Colonic mucosa (tissue), 4 donors: ENCODE results near the gene CTU1. TPM values are rescaled to one million over a fixed set of nuclear protein-coding genes. Genes with fewer than 3 reads are reported as not detected.
A peak's percentile ranks its signal among the peaks of the same experiment; 100 is the strongest.

Experiments used
- DNase-seq: peaks from one replicate; pipeline ENCODE4 v3.0.0-alpha.2; 2020
- H3K27ac ChIP-seq: fragments of 200-600 bp; one replicate; pipeline ENCODE4 v1.8.0; 2021
- H3K27me3 ChIP-seq: fragments of 200-600 bp; one replicate; pipeline ENCODE4 v1.8.0; 2021
- H3K36me3 ChIP-seq: fragments of 200-600 bp; one replicate; pipeline ENCODE4 v1.8.0; 2021
- H3K4me1 ChIP-seq: fragments of 200-600 bp; one replicate; pipeline ENCODE4 v1.8.0; 2021; ENCODE audit warnings: mild to moderate bottlenecking
- H3K4me3 ChIP-seq: fragments of 200-600 bp; one replicate; pipeline ENCODE4 v1.8.0; 2021
- H3K9ac ChIP-seq, 2 donors: one replicate each; pipeline ENCODE4 v1.7.0; 2013; ENCODE audit warnings: control low read depth in 2 of 2, low read depth in 2 of 2, low read length in 2 of 2
- H3K9me3 ChIP-seq: fragments of 200-600 bp; one replicate; pipeline ENCODE4 v1.8.0; 2021
- CTCF ChIP-seq: fragments of 200-600 bp; IDR thresholded peaks from one replicate; pipeline ENCODE4 v1.8.0; 2022; ENCODE audit warnings: antibody characterized with exemption, mild to moderate bottlenecking
- intact Hi-C: fragments of 100-400 bp; cut with DNase I; formaldehyde crosslinking; loops from one replicate; pipeline ENCODE4 v1.14.1; 2022
- total RNA-seq, 2 donors: library from RNA; stranded (reverse); fragmentation: NEBNext Ultra II Directional in 1 of 2; extraction: Animal tissue kit (Norgen Biotek cat#: 25700) in 1 of 2; gene quantifications; one replicate each; pipeline ENCODE4 v1.2.1, GENCODE V29; 2021
- donor health status: healthy.
- donor health status: DM: no; HTN: no; CAD: no.
- donor health status: DM: no; HTN: no; CAD: no.

CTU1 gene
- total RNA-seq, 2 donors from 2014 or later: 6.1 to 11.8 TPM

GRCh38 chr19:51124729-51125128, 16.5 kb upstream of the CTU1 start, which contains the start of gene SIGLEC9:
Gene SIGLEC9 (plus strand): TSS chr19:51124906. CDS start chr19:51124975, 69 bp downstream.
- no peaks in the 10 kb centered on the region for H3K4me1 ChIP-seq
- no peak for TF ChIP-seq CTCF
- H3K27me3 ChIP-seq: no peaks in the 10 kb centered on the region
- H3K27ac ChIP-seq: no peak within 1 kb of the TSS
- peak within 1 kb of the TSS; percentile 9 for H3K4me3 ChIP-seq
- H3K9ac ChIP-seq: no peak within 1 kb of the TSS
- H3K9me3 ChIP-seq: no peaks in the 10 kb centered on the region
- intact Hi-C loops: no loop called here
- DNase-seq: no peak
- H3K36me3 ChIP-seq: no peaks in the 10 kb centered on the region

- intact Hi-C loops: no loop called here
- no peak for TF ChIP-seq CTCF
Measured at GRCh38 chr19:51124216-51124615, 16.0 kb upstream of the CTU1 start.

GRCh38 chr19:51123802-51124201, 15.6 kb upstream of the CTU1 start:
- Histone ChIP-seq H3K9ac (no peak overlapping the region), H3K27me3 (no peaks in the 10 kb centered on the region), H3K4me3 (no peak overlapping the region), H3K36me3 (no peaks in the 10 kb centered on the region), H3K27ac (no peak overlapping the region), H3K9me3 (no peaks in the 10 kb centered on the region), H3K4me1 (no peaks in the 10 kb centered on the region)
- no peak for DNase-seq
- intact Hi-C loops: no loop called here
- TF ChIP-seq CTCF: no peak

More at GRCh38 chr19:51124216-51124615, 16.0 kb upstream of the CTU1 start:
- DNase-seq: no peak
- Histone ChIP-seq H3K9me3 (no peaks in the 10 kb centered on the region), H3K9ac (no peak overlapping the region), H3K4me3 (no peak overlapping the region), H3K36me3 (no peaks in the 10 kb centered on the region), H3K4me1 (no peaks in the 10 kb centered on the region), H3K27me3 (no peaks in the 10 kb centered on the region), H3K27ac (no peak overlapping the region)

DNA sequence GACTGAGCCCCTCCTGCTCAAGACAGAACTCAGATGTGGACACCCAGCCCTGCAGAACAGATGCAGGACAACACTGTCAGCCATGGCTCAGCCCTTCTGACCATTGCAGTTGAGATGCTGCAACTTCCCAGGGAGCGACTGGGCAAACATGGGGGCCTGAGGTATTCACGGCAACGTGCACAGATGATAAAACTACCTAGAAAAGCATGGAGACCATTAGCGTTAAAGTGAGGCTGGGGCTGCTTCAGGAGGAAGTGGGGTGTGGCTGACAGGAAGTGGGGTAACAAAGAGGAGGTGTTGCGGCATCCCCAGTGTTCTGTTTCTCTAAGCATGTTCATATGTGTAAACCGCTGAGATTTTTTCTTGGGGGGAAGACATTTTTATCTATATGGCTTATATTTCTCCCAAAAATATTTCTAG, 15.2 kb upstream of the CTU1 start:
- Histone ChIP-seq H3K9ac (no peak overlapping the region), H3K27me3 (no peaks in the 10 kb centered on the region), H3K4me3 (no peak overlapping the region), H3K36me3 (no peaks in the 10 kb centered on the region), H3K27ac (peak overlapping the region; percentile 31), H3K9me3 (no peaks in the 10 kb centered on the region), H3K4me1 (no peaks in the 10 kb centered on the region)
- no peak for DNase-seq
- intact Hi-C loops: no loop called here
- no peak for TF ChIP-seq CTCF

DNA sequence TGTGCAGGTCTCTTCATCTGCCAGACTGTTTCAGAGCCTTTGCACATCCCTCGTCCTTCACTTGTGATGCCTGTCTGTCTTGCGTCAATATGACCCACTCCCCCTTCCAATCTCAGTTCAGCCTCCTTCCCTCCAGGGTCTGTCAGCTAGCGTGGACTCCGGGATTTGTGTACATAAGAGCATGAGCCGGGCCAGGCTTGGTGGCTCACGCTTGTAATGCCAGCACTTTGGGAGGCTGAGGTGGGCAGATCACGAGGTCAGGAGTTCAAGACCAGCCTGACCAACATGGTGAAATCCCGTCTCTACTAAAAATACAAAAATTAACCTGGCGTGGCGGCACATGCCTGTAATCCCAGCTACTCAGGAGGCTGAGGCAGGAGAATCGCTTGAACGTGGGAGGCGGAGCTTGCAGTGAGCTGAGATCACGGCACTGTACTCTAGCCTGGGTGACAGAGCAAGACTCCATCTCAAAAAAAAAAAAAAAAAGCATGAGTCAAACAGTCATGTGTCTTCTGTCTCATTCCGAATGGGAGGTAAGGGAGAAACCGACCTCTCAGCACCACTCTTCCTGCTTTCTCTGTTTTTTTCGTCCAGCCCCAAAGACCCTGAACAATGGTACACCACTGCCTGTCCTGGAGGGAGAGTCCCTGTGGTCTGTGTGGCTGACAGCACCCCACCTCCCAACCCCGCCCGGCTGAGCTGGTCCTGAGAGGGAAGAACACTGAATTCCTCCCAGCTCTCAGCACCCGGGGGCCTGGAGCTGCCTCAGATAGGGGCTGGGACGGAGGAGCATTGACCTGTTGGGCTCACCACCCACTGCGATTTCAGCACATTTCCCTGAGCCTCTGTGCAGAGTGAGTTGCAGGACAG, 14.1 kb upstream of the CTU1 start:
- no peak for DNase-seq
- Histone ChIP-seq H3K27ac (peak overlapping the region; percentile 31), H3K9ac (no peak overlapping the region), H3K36me3 (no peaks in the 10 kb centered on the region), H3K9me3 (no peaks in the 10 kb centered on the region), H3K4me1 (no peaks in the 10 kb centered on the region), H3K27me3 (no peaks in the 10 kb centered on the region), H3K4me3 (no peak overlapping the region)
- TF ChIP-seq CTCF: no peak
- intact Hi-C loops: no loop called here
